GM21717 (cell line): Measurements from ENCODE around the gene SRGAP1.
"Not testable (repeated sequence)": the region's sequence is repeated elsewhere in the genome, so short reads cannot be mapped to it uniquely, and the experiment has no call there.

Experiments used
- ATAC-seq: cut with Tn5 transposase; IDR thresholded peaks from one replicate; pipeline ENCODE4 v1.9.1; 2021; ENCODE audit warnings: mild to moderate bottlenecking, moderate library complexity; ENCODE audit not compliant: unreplicated experiment

SRGAP1 gene

GRCh38 chr12:63865448-63865847 lies 20.9 kb downstream of the SRGAP1 start:
- ATAC-seq = no peak

- no peak for ATAC-seq
Measured at GRCh38 chr12:63867053-63867452, 22.6 kb downstream of the SRGAP1 start.

GRCh38 chr12:63869656-63870055 lies 25.2 kb downstream of the SRGAP1 start:
- ATAC-seq = no peak

GRCh38 chr12:63870838-63871237 lies 26.3 kb downstream of the SRGAP1 start:
- no peak for ATAC-seq

GRCh38 chr12:63874897-63875480 lies 30.5 kb downstream of the SRGAP1 start:
- no peak for ATAC-seq

- no peak for ATAC-seq
Measured at GRCh38 chr12:63875703-63876102, 31.2 kb downstream of the SRGAP1 start.

- ATAC-seq = no peak
Measured at GRCh38 chr12:63876980-63877379, 32.5 kb downstream of the SRGAP1 start.

GRCh38 chr12:63877693-63878092 lies 33.2 kb downstream of the SRGAP1 start:
- no peak for ATAC-seq

GRCh38 chr12:63880235-63880634 lies 35.7 kb downstream of the SRGAP1 start:
- not testable (repeated sequence) for ATAC-seq

- ATAC-seq = no peak
Measured at GRCh38 chr12:63880742-63881263, 36.3 kb downstream of the SRGAP1 start.

GRCh38 chr12:63882844-63883243 lies 38.3 kb downstream of the SRGAP1 start:
- ATAC-seq = no peak

GRCh38 chr12:63885401-63885800 lies 40.9 kb downstream of the SRGAP1 start:
- ATAC-seq = no peak

- ATAC-seq = no peak
Measured at GRCh38 chr12:63888908-63889635, 44.6 kb downstream of the SRGAP1 start.

- ATAC-seq = no peak
Measured at GRCh38 chr12:63889721-63890509, 45.4 kb downstream of the SRGAP1 start.

- ATAC-seq = no peak
Measured at GRCh38 chr12:63893170-63893569, 48.7 kb downstream of the SRGAP1 start.

GRCh38 chr12:63894132-63894531 lies 49.6 kb downstream of the SRGAP1 start:
- no peak for ATAC-seq

GRCh38 chr12:63895841-63896240 lies 51.3 kb downstream of the SRGAP1 start:
- no peak for ATAC-seq

GRCh38 chr12:63897931-63898330 lies 53.4 kb downstream of the SRGAP1 start:
- no peak for ATAC-seq

- ATAC-seq = no peak
Measured at GRCh38 chr12:63898764-63899337, 54.4 kb downstream of the SRGAP1 start.

- ATAC-seq = no peak
Measured at GRCh38 chr12:63899396-63899795, 54.9 kb downstream of the SRGAP1 start.
